HG03439 (cell line): ENCODE data around the gene PALM3.

ENCODE experiments used
- ATAC-seq: cut with Tn5 transposase; IDR thresholded peaks from one replicate; pipeline ENCODE4 v1.9.1; 2021; ENCODE audit warnings: mild to moderate bottlenecking, moderate library complexity; ENCODE audit not compliant: unreplicated experiment

Gene PALM3

GRCh38 chr19:14089662-14090508, 28.0 kb upstream of the PALM3 start:
- ATAC-seq, result peak; percentile 11

- no peak for ATAC-seq
Measured at GRCh38 chr19:14089412-14089661, 27.5 kb upstream of the PALM3 start.

GRCh38 chr19:14088634-14089411, 26.9 kb upstream of the PALM3 start:
- no peak for ATAC-seq

GRCh38 chr19:14086098-14086497, 24.2 kb upstream of the PALM3 start:
- ATAC-seq, result no peak

GRCh38 chr19:14085309-14085995, 23.6 kb upstream of the PALM3 start, which contains the start of gene C19orf67:
Gene C19orf67, minus strand, starts transcription at chr19:14085783. Its CDS starts 156 bp downstream, at chr19:14085627.
- ATAC-seq, result no peak

GRCh38 chr19:14082675-14082960, 20.7 kb upstream of the PALM3 start:
- no peak for ATAC-seq

GRCh38 chr19:14081797-14082674, 20.2 kb upstream of the PALM3 start:
- ATAC-seq, result peak; percentile 6

GRCh38 chr19:14080887-14081796, 19.3 kb upstream of the PALM3 start:
- peak; percentile 77 for ATAC-seq

GRCh38 chr19:14078411-14078810, 16.5 kb upstream of the PALM3 start:
- no peak for ATAC-seq

- no peak for ATAC-seq
Measured at GRCh38 chr19:14073925-14074838, 12.3 kb upstream of the PALM3 start.

- ATAC-seq, result peak; percentile 47
Measured at GRCh38 chr19:14073261-14073924, 11.5 kb upstream of the PALM3 start.

- no peak for ATAC-seq
Measured at GRCh38 chr19:14072535-14073260, 10.8 kb upstream of the PALM3 start, which contains the start of gene MISP3. Gene MISP3, plus strand, starts transcription at chr19:14072786. Its CDS starts 524 bp downstream, at chr19:14073310.

GRCh38 chr19:14070268-14071050, 8.6 kb upstream of the PALM3 start:
- ATAC-seq, result no peak

- ATAC-seq, result no peak
Measured at GRCh38 chr19:14066134-14066533, 4.3 kb upstream of the PALM3 start.

GRCh38 chr19:14063105-14063504, 1.2 kb upstream of the PALM3 start:
- no peak for ATAC-seq

GRCh38 chr19:14062558-14062855, 631 bp upstream of the PALM3 start:
- ATAC-seq, result no peak
